Upper lobe of left lung (tissue), 4 donors: ENCODE measurements around the gene COMMD7.

Source experiments
- POLR2A ChIP-seq, 4 donors: fragments of 450-650 bp; IDR thresholded peaks; one replicate each; pipeline ENCODE4 v1.5.1; 2016 to 2017; ENCODE audit warnings: antibody characterized with exemption in 4 of 4, mild to moderate bottlenecking in 2 of 4
- POLR2AphosphoS5 ChIP-seq, 2 donors: sonication (generic); formaldehyde crosslinking; IDR thresholded peaks; one replicate each; pipeline ENCODE4 v1.5.1; 2017; ENCODE audit warnings: antibody characterized with exemption in 2 of 2
- TF ChIP-seq, protein P1 (sequence below), 6 experiments: fragments of 450-650 bp in 4 of 6; fragments of 200-600 bp in 2 of 6; sonication (generic) in 2 of 6; IDR thresholded peaks; one replicate each; pipeline ENCODE4 v1.5.1; 2016 to 2019; ENCODE audit warnings: antibody characterized with exemption in 6 of 6

DNA sequence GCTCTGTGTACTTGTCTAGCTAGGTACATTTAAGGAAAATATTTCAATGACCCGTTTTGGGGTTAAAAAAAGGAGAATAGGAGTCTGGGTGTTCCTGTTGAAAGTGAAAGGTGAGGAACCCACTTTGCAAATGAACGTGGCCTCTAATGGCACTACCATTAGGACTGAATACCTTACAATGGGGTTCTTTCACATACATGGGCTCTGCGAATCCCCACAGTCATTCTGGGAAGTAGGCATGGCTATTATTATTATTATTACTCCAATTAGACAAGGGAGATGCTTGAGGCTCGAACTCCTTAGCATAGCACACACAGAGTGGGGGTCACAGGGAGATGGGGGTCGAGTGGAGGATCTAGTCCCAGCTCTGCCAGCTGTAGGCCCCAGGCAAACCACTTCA is 12.9 kb upstream of the COMMD7 start:
- TF ChIP-seq POLR2A (IDR thresholded peaks at IDR 0.05) (no peak), POLR2AphosphoS5 (IDR thresholded peaks at IDR 0.05) (no peak)
- TF ChIP-seq, protein P1, sequence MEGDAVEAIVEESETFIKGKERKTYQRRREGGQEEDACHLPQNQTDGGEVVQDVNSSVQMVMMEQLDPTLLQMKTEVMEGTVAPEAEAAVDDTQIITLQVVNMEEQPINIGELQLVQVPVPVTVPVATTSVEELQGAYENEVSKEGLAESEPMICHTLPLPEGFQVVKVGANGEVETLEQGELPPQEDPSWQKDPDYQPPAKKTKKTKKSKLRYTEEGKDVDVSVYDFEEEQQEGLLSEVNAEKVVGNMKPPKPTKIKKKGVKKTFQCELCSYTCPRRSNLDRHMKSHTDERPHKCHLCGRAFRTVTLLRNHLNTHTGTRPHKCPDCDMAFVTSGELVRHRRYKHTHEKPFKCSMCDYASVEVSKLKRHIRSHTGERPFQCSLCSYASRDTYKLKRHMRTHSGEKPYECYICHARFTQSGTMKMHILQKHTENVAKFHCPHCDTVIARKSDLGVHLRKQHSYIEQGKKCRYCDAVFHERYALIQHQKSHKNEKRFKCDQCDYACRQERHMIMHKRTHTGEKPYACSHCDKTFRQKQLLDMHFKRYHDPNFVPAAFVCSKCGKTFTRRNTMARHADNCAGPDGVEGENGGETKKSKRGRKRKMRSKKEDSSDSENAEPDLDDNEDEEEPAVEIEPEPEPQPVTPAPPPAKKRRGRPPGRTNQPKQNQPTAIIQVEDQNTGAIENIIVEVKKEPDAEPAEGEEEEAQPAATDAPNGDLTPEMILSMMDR (IDR thresholded peaks at IDR 0.05): no peak
